H1 (cell line): Measurements from ENCODE around the gene HPD. TPM values are rescaled to one million over a fixed set of nuclear protein-coding genes. Genes with fewer than 3 reads are reported as not detected.

ENCODE experiments used
- ATF3 ChIP-seq: IDR thresholded peaks from 2 replicates; pipeline ENCODE4 v1.6.1; 2011; ENCODE audit warnings: low read depth, mild to moderate bottlenecking, low read length; ENCODE audit not compliant: insufficient read depth
- BRCA1 ChIP-seq: IDR thresholded peaks from 2 replicates; pipeline ENCODE4 v1.6.1; 2012; ENCODE audit warnings: low read depth, low read length, improper control_type of control experiment
- CBX8 ChIP-seq: fragments of 300-800, 300-1000 bp; sonication (generic); IDR thresholded peaks from 2 replicates; pipeline ENCODE4 v1.7.1; 2016; ENCODE audit warnings: low read depth, low read length, borderline replicate concordance
- CHD1 ChIP-seq: IDR thresholded peaks from 2 replicates; pipeline ENCODE4 v1.6.1; 2012; ENCODE audit warnings: low read depth, low read length, improper control_type of control experiment
- CHD2 ChIP-seq: IDR thresholded peaks from 2 replicates; pipeline ENCODE4 v1.6.1; 2012; ENCODE audit warnings: low read length, improper control_type of control experiment
- CTBP2 ChIP-seq: IDR thresholded peaks from 2 replicates; pipeline ENCODE4 v1.7.0; 2011; ENCODE audit warnings: borderline replicate concordance, mild to moderate bottlenecking, moderate library complexity, mixed read lengths, low read length; ENCODE audit not compliant: insufficient read depth, insufficient read length
- GABPA ChIP-seq: IDR thresholded peaks from 2 replicates; pipeline ENCODE4 v1.6.1; 2011; ENCODE audit warnings: mild to moderate bottlenecking, low read length, moderate library complexity, borderline replicate concordance; ENCODE audit not compliant: insufficient read depth
- KDM5A ChIP-seq: fragments of 200-600 bp; IDR thresholded peaks from 2 replicates; pipeline ENCODE4 v1.7.1; 2012; ENCODE audit warnings: mild to moderate bottlenecking, low read length, inconsistent platforms, mixed read lengths
- NANOG ChIP-seq: IDR thresholded peaks from 2 replicates; pipeline ENCODE4 v1.6.1; 2011; ENCODE audit warnings: low read length, low read depth, mild to moderate bottlenecking, inconsistent platforms; ENCODE audit not compliant: insufficient read depth, poor library complexity, severe bottlenecking
- NRF1 ChIP-seq: IDR thresholded peaks from 2 replicates; pipeline ENCODE4 v1.6.1; 2011; ENCODE audit warnings: mild to moderate bottlenecking, low read depth, low read length, improper control_type of control experiment
- PHF8 ChIP-seq: fragments of 200-600 bp; sonication (generic); conservative IDR thresholded peaks from 2 replicates; pipeline ENCODE4 v1.7.1; 2012; ENCODE audit warnings: low read depth, mild to moderate bottlenecking, inconsistent platforms, low read length, moderate library complexity
- POLR2A ChIP-seq, 2 experiments: IDR thresholded peaks; 1 replicate in 1 of 2; 2 replicates in 1 of 2; pipeline ENCODE4 v1.6.1; 2011; ENCODE audit warnings: low read depth in 2 of 2, low read length in 2 of 2, mild to moderate bottlenecking in 2 of 2; ENCODE audit errors: control extremely low read depth in 1 of 2
- POLR2AphosphoS5 ChIP-seq: IDR thresholded peaks from 2 replicates; pipeline ENCODE4 v1.6.1; 2011; ENCODE audit warnings: low read depth, low read length
- RBBP5 ChIP-seq: IDR thresholded peaks from 2 replicates; pipeline ENCODE4 v1.7.1; 2012; ENCODE audit warnings: low read depth, mild to moderate bottlenecking, inconsistent platforms, low read length, moderate library complexity, borderline replicate concordance
- RFX5 ChIP-seq: IDR thresholded peaks from 2 replicates; pipeline ENCODE4 v1.6.1; 2011; ENCODE audit warnings: low read depth, low read length, improper control_type of control experiment, borderline replicate concordance
- SIN3A ChIP-seq, 2 experiments: IDR thresholded peaks in 1 of 2; conservative IDR thresholded peaks in 1 of 2; 2 replicates each; pipeline ENCODE4 v1.6.1; 2011 to 2012; ENCODE audit warnings: low read length in 2 of 2, improper control_type of control experiment in 1 of 2, low read depth in 1 of 2, mild to moderate bottlenecking in 1 of 2
- SIRT6 ChIP-seq: IDR thresholded peaks from one replicate; pipeline ENCODE4 v1.7.1; 2012; ENCODE audit warnings: low read length, inconsistent platforms
- SP2 ChIP-seq: IDR thresholded peaks from 2 replicates; pipeline ENCODE4 v1.6.1; 2012; ENCODE audit warnings: mild to moderate bottlenecking, low read length, inconsistent platforms
- SP4 ChIP-seq: IDR thresholded peaks from 2 replicates; pipeline ENCODE4 v1.6.1; 2012; ENCODE audit warnings: low read length, inconsistent platforms
- SUZ12 ChIP-seq: fragments of 200-600 bp; sonication (generic); IDR thresholded peaks from 2 replicates; pipeline ENCODE4 v1.6.1; 2012; ENCODE audit warnings: mild to moderate bottlenecking, inconsistent platforms, low read length, moderate library complexity, mixed read lengths
- TAF7 ChIP-seq: optimal IDR thresholded peaks from 2 replicates; pipeline ENCODE3; 2011; ENCODE audit warnings: low read depth, mild to moderate bottlenecking, inconsistent platforms, low read length, moderate library complexity, borderline replicate concordance
- TEAD4 ChIP-seq: IDR thresholded peaks from 2 replicates; pipeline ENCODE4 v1.6.1; 2012; ENCODE audit warnings: low read depth, low read length, inconsistent platforms, mixed read lengths
- YY1 ChIP-seq: IDR thresholded peaks from 2 replicates; pipeline ENCODE4 v1.6.1; 2011; ENCODE audit warnings: low read depth, mild to moderate bottlenecking, low read length
- polyA plus RNA-seq, 7 experiments: library from polyadenylated mRNA; depleted of rRNA in 3 of 7; stranded (reverse) in 5 of 7; unstranded in 2 of 7; fragments of >200 nt in 5 of 7; fragments of 200-250 nt in 2 of 7; gene quantifications; 1 replicate in 5 of 7; 2 replicates in 1 of 7; 4 replicates in 1 of 7; pipeline versions ENCODE4 v1.2.1 to v1.2.3, GENCODE V29; 2011 to 2013; ENCODE audit warnings: missing spikeins in 2 of 7, mixed read lengths in 2 of 7
- total RNA-seq: library from RNA; stranded (reverse); fragmentation: NEBNext Ultra II Directional; extraction: Animal tissue kit (Norgen Biotek cat#: 25700); gene quantifications from 2 replicates; pipeline ENCODE4 v1.2.1, GENCODE V29; 2021

Gene HPD
- total and polyA plus RNA-seq, 2 of the 8 experiments (the other 6 are each of a cell fraction or from before 2014, with no cell fraction given), result 0.48 to 0.56 TPM

DNA sequence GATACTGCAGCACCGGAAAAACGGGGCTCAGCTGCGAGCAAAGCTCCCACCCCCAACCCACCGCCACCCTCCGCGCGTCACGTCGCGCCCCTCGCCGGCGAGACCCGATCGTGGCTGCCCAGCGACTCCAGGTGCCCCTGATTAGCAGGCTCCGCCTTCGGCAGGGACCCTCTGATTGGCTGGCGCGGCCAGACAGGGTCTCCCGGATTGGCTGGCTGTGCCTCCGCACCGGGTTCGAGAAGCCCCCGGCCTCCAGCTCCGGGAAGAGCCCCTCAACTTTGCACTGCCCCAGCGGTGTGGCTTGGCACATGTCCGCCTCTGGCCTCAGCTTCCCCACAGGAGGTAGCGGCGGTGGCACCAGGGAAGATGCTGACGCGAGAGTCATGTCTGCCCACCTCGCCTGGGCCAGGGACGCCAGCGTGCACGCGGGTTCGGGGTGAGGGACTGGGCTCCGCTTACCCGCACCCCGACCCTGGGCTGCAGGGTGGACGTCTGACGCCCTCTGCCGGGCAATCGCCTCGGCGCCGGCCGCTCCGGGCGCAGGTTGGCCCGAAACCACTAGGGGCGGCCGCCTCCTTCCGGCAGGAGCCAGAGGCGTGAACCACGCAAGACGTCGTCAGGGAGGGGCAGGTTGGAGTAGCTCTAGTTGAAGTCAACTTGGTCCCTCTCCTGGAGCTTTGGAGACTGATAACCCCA, 64.7 kb downstream of the HPD start (continued):
- peak; percentile 44; the same call in 1 of the 2 replicates for TF ChIP-seq RBBP5
- no peak for TF ChIP-seq SP2
- no peak for TF ChIP-seq RFX5
- peak; percentile 51; the same call in 1 of the 2 replicates for TF ChIP-seq GABPA
- peak; percentile 51 for TF ChIP-seq PHF8
- no peak for TF ChIP-seq CHD2
- TF ChIP-seq POLR2AphosphoS5, result peak; percentile 59
- no peak for TF ChIP-seq SUZ12
- no peak for TF ChIP-seq CTBP2
- 0 out of 2 replicates have a peak, but pooled peaks have one; percentile 2 for TF ChIP-seq TEAD4
- TF ChIP-seq KDM5A, result no peak
- peak; percentile 32 to 63; a peak in 2 of 4 replicates for TF ChIP-seq SIN3A (conservative IDR thresholded peaks at IDR 0.05 in 1 of 2, IDR thresholded peaks at IDR 0.05 in 1 of 2; ENCODE audit: low read depth in 1 of 2, low read length in 2 of 2)
- peak; percentile 75; the same call in 1 of the 2 replicates for TF ChIP-seq SP4
- no peak for TF ChIP-seq SIRT6
- no peak; a peak in 1 of 3 replicates for TF ChIP-seq POLR2A (IDR thresholded peaks at IDR 0.05; ENCODE audit: control extremely low read depth in 1 of 2, low read depth in 2 of 2, low read length in 2 of 2)
- no peak for TF ChIP-seq BRCA1
- peak; percentile 95 for TF ChIP-seq TAF7
- no peak for TF ChIP-seq YY1
- TF ChIP-seq NANOG, result no peak
- no peak for TF ChIP-seq CHD1
- no peak for TF ChIP-seq CBX8
- TF ChIP-seq ATF3, result 0 out of 2 replicates have a peak, but pooled peaks have one; percentile 54
- TF ChIP-seq NRF1, result 0 out of 2 replicates have a peak, but pooled peaks have one; percentile 9
